ENCODE data around the gene DOCK1. TPM values are rescaled to one million over a fixed set of nuclear protein-coding genes. Genes with fewer than 3 reads are reported as not detected.

DOCK1 gene
- total and polyA plus RNA-seq, 3 donors from 2014 or later: 19.0 to 46.2 (median 32.0) TPM

- Histone ChIP-seq H3K9me3 (no peaks in the 10 kb centered on the region), H3K36me3 (ENCODE audit: low read depth, missing control alignments) (no peaks in the 10 kb centered on the region), H3K4me3 (no peak overlapping the region), H3K4me1 (peaks cover 7% of the 10 kb centered on the region), H3K27me3 (no peaks in the 10 kb centered on the region), H3K27ac (no peak overlapping the region)
- TF ChIP-seq POLR2A (IDR thresholded peaks at IDR 0.05) (no peak), CTCF (IDR thresholded peaks at IDR 0.05) (no peak)
- WGBS, 2 donors: 73 to 87% methylated on average over 5 of the region's 5 CpGs
- no peak for DNase-seq
- intact Hi-C loops (cut with DNase I; ENCODE audit: low total_unique reads): no loop called here
Observed at GRCh38 chr10:127374901-127375300, 469.7 kb downstream of the DOCK1 start.

- 63 to 95% methylated on average over 3 of the region's 3 CpGs for WGBS, 2 donors
- no peak overlapping the region for H3K27ac ChIP-seq
- H3K4me1 ChIP-seq: peaks cover 4% of the 10 kb centered on the region
- no peak for TF ChIP-seq CTCF (IDR thresholded peaks at IDR 0.05)
- TF ChIP-seq POLR2A (IDR thresholded peaks at IDR 0.05): no peak
- DNase-seq: no peak
- H3K9me3 ChIP-seq: no peaks in the 10 kb centered on the region
- H3K27me3 ChIP-seq: no peaks in the 10 kb centered on the region
- no peak overlapping the region for H3K4me3 ChIP-seq
- intact Hi-C loops (cut with DNase I; ENCODE audit: low total_unique reads): no loop called here
- H3K36me3 ChIP-seq (ENCODE audit: low read depth, missing control alignments): no peaks in the 10 kb centered on the region
Observed at GRCh38 chr10:127375461-127375860, 470.2 kb downstream of the DOCK1 start.

GRCh38 chr10:127376071-127376470 is 470.8 kb downstream of the DOCK1 start:
- H3K27ac ChIP-seq: no peak overlapping the region
- no peaks in the 10 kb centered on the region for H3K9me3 ChIP-seq
- no peaks in the 10 kb centered on the region for H3K27me3 ChIP-seq
- DNase-seq: no peak
- no peaks in the 10 kb centered on the region for H3K4me1 ChIP-seq
- no peak for TF ChIP-seq POLR2A (IDR thresholded peaks at IDR 0.05)
- no peak for TF ChIP-seq CTCF (IDR thresholded peaks at IDR 0.05)
- WGBS, 2 donors: 92 to 97% methylated on average over 2 of the region's 2 CpGs
- no peaks in the 10 kb centered on the region for H3K36me3 ChIP-seq (ENCODE audit: low read depth, missing control alignments)
- H3K4me3 ChIP-seq: no peak overlapping the region
- intact Hi-C loops (cut with DNase I; ENCODE audit: low total_unique reads): no loop called here

- no peaks in the 10 kb centered on the region for H3K27me3 ChIP-seq
- intact Hi-C loops (cut with DNase I; ENCODE audit: low total_unique reads): no loop called here
- H3K4me1 ChIP-seq: no peaks in the 10 kb centered on the region
- TF ChIP-seq POLR2A (IDR thresholded peaks at IDR 0.05) (no peak), CTCF (IDR thresholded peaks at IDR 0.05) (no peak)
- H3K27ac ChIP-seq: no peak overlapping the region
- no peaks in the 10 kb centered on the region for H3K9me3 ChIP-seq
- no peaks in the 10 kb centered on the region for H3K36me3 ChIP-seq (ENCODE audit: low read depth, missing control alignments)
- DNase-seq: no peak
- WGBS, 2 donors: 80 to 94% methylated on average over 5 of the region's 5 CpGs
- H3K4me3 ChIP-seq: no peak overlapping the region
Observed at GRCh38 chr10:127378628-127379027, 473.4 kb downstream of the DOCK1 start.

GRCh38 chr10:127384532-127384931 is 479.3 kb downstream of the DOCK1 start:
- intact Hi-C loops (cut with DNase I; ENCODE audit: low total_unique reads): no loop called here
- H3K27me3 ChIP-seq: no peaks in the 10 kb centered on the region
- no peak overlapping the region for H3K27ac ChIP-seq
- TF ChIP-seq CTCF (IDR thresholded peaks at IDR 0.05) (no peak), POLR2A (IDR thresholded peaks at IDR 0.05) (no peak)
- H3K4me1 ChIP-seq: no peaks in the 10 kb centered on the region
- no peak for DNase-seq
- 88 to 91% methylated on average over 8 to 18 of the region's 18 CpGs for WGBS, 2 donors
- no peaks in the 10 kb centered on the region for H3K36me3 ChIP-seq (ENCODE audit: low read depth, missing control alignments)
- no peaks in the 10 kb centered on the region for H3K9me3 ChIP-seq
- no peak overlapping the region for H3K4me3 ChIP-seq
